GM19240 (cell line): ENCODE measurements around the gene GMDS.

Experiments used
- DNase-seq: peaks from one replicate; pipeline ENCODE4 v3.0.0; 2011; ENCODE audit warnings: low spot score; ENCODE audit not compliant: insufficient read length

Gene GMDS

DNA sequence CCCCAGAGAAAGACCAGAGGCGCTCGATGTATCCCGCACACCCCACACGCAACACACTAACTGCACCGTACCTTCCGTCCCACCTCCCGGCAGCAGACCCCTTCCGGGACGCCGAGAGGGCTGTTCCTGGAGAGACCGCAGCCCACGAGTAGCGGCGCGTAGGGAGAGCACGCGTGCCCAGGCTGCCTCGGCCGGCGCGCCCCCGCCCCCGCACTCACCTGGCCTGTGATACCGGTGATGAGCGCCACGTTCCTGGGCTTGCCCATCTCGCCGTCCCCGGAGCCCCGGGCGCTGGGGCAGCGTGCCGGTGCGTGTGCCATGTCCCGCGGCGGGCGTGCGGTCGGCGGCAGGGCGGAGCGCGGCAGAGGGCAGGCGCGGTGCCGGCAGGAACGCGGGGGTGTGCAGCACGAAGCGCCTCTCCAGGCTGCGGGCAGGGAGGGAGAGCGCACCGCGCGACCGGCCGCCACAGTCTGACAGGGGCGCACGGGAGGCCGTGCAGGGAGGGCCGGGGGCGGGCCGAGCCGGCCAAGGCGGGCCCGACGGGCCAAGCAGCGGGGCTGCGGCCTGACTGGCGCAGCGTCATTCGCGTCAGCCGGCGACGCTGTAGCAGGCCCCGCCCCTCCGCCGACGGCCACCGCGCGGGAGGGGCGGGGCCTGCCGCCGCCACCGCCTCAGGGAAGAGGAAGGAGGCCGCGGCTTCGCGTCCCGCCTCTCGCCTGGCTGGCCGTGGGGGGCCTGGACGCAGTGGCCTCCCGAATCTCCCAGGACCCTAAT lies at the start of gene GMDS:
TSS of gene GMDS (minus strand) at position 503 of the 774 bp plus-strand sequence.
- DNase-seq: peak; percentile 86

- no peak for DNase-seq
Measured at GRCh38 chr6:2285510-2285909, 40.1 kb upstream of the GMDS start.

DNA sequence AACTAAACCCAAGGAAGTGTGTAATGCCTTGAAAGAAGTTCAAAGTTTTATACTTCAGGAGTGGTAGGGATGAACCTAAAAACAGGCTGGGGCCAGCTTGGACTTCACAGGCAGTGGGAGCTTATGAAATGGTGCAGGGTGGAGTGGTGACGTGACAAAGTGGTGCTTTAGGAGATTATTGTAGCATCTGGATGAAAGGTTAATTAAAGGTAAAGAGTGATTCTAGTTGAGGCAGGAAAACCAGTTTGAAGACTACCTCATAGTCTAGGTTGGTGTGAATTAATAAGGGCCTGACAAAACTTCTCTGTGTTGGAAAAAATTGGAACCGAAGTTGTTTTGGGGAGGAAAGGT lies 30.5 kb upstream of the GMDS start:
- DNase-seq: no peak

GRCh38 chr6:2274981-2275891 lies 29.8 kb upstream of the GMDS start:
- DNase-seq: no peak

DNA sequence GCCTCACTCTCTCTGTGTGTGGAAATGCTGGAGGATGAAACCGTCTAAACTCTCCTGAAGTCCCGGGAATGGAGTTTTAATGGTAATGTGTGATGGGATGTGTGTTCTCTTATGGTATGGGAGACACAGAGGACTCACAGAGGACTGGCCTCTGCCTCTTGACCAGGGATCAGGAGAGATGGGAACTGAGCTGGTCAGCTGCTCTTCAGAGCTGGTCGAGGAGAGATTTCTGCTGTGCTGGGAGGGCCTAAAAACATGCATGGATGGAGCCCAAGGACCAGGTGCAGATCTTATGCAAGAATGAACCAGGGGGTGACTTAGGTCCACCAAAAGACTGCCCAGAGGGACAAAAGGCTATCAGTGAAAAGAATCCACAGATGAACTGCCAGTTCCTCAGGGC lies 27.3 kb upstream of the GMDS start:
- no peak for DNase-seq

- no peak for DNase-seq
Measured at GRCh38 chr6:2270054-2270453, 24.6 kb upstream of the GMDS start.

DNA sequence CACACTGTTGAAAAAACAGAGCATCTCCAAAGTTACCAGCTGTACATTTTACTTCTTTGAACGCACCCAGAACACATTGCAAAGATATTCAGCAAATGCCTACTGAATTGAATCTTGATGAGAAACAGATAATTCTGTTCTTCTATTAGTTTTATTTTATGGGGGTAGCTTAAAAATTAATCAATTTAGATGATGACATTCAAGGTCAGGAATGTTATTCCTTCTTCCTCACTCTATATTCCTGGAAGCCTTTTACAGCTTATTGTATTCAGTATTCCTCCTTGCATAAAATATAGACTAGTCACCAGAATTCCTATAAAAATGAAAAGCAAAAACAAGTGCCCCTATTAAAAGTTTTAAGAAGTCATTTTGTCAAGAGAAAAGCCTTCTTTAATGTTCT lies 21.4 kb upstream of the GMDS start:
- DNase-seq: no peak

DNA sequence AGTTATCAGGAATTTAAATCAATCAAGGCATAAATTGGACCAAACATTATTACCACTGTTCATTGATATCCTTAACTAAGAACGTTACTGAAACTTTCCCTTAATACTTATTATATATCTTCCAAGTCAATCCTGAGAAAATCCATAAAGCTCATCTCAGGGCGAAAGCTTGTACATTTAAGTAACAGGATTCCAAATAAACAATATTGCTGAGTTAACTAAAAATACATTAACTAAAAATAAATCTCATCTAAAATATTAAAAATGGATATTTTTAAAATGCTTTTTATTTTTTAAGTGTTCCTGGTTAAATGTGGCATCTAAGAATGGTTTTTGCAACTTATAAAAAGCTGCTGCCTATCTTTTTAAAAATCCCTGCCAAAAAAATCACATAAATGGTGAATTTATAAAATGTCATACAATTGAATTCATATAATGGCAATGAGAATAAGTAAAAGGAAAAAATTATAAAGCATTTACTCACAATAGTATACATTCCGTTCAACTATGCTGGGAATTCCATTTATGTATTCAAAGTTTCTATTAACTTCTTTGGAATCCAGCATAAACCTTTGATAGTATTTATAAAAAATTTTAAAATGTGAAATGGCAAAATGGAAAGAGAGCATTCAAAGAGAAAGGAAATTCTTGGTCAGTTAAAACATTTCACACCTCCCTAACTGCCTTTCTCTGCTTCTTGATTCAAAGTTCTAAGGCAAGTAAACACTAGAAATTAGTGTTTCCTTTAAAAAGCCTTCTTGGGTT lies 20.8 kb upstream of the GMDS start:
- no peak for DNase-seq

- no peak for DNase-seq
Measured at GRCh38 chr6:2264932-2265331, 19.5 kb upstream of the GMDS start.

- DNase-seq: no peak
Measured at GRCh38 chr6:2263896-2264295, 18.5 kb upstream of the GMDS start.

DNA sequence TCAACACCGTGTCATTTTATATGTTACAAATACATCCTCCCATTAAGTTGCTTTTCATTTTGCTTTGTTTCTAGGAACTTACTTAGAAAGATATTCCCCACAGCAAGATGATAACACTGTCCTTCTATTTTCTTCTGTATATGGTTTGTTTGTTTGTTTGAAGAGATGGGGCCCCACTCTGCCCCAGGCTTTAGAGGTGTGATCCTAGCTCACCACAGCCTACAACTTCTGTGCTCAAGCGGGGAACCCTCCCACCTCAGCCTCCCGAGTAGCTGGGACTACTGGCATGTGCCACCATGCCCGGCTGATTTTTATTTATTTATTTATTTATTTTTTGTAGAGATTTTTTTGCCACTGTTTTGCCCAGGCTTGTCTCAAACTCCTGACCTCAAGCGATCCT lies 14.2 kb upstream of the GMDS start:
- no peak for DNase-seq

DNA sequence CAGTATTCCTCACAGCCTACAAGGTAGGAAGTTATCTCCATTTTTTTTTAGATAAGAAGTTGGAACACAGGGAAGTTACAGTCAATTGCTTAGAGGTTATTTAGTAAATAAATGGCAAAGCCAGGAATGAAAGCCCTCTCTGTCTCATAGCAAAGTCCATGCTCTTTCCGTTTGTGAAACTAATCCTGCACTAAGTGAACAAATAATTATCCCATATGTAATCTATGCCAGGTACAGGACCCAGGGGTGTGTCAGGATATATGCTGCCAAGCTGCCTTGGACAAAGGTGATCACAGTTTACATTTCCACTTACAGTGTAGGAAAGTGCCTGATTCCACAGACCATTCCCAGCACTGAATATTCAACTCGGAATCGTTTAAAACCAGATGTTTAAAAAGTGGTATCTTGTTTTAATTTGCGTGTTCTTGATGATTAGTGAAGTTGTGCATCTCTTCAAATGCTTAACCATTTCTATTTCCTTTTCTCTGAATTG lies 13.6 kb upstream of the GMDS start:
- DNase-seq: no peak

GRCh38 chr6:2258112-2258511 lies 12.7 kb upstream of the GMDS start:
- no peak for DNase-seq

DNA sequence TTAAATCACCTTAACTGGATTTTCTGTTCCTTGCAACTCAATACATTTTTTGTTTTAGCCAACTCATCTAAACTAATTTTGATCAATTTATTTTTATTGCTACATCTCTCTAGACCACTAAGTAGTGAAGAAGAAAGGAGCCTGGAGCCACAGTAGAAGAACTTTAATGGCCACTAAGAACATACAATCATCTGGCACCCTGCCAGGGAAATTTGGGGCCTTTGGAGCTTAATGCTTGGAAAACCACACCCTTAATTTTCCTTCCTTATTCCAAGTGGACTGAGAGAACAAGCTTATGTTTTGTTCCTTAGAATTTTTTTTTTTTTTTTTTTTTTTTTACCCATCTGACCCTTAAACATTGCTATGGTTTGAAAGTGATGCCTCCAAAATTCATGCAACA lies 12.0 kb upstream of the GMDS start:
- no peak for DNase-seq

DNA sequence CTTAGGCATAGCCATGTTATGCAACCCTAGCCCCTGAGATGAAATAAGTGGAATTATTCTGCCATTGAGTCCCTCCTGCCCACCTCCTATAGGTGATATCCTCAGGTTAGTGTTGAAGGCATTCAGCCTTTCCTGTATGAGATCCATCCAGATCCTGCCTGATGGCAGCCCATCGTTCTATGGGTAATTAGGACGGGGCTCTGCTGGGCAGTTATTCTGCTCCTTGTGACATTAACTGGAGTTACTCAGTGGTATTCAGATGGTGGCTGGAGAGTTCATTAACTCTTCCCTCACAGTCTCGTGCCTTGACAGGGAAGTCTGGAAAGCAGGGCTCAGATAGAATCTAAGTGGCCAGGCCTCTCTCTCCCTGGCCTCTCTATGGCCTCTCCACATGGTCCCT lies 9.3 kb upstream of the GMDS start:
- no peak for DNase-seq

DNA sequence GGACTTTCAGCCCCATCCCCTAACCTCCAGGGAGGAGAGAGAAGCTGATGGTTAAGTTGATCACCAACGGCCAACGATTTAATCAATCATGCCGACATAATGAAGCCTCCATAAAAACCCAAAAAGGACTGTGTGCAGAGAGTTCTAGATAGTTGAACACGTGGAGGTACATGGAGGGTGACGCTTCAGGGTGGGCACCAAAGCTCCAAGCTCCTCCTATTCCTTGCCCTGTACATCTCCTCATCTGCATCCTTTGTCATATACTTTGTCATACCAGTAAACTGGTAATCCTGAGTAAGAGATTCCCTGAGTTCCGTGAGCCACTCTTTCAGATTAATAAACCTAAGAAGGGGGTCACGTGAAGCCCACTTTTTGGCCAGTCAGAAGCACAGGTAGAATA lies 3.7 kb upstream of the GMDS start:
- no peak for DNase-seq

GRCh38 chr6:2247664-2248063 lies 2.3 kb upstream of the GMDS start:
- DNase-seq: no peak

DNA sequence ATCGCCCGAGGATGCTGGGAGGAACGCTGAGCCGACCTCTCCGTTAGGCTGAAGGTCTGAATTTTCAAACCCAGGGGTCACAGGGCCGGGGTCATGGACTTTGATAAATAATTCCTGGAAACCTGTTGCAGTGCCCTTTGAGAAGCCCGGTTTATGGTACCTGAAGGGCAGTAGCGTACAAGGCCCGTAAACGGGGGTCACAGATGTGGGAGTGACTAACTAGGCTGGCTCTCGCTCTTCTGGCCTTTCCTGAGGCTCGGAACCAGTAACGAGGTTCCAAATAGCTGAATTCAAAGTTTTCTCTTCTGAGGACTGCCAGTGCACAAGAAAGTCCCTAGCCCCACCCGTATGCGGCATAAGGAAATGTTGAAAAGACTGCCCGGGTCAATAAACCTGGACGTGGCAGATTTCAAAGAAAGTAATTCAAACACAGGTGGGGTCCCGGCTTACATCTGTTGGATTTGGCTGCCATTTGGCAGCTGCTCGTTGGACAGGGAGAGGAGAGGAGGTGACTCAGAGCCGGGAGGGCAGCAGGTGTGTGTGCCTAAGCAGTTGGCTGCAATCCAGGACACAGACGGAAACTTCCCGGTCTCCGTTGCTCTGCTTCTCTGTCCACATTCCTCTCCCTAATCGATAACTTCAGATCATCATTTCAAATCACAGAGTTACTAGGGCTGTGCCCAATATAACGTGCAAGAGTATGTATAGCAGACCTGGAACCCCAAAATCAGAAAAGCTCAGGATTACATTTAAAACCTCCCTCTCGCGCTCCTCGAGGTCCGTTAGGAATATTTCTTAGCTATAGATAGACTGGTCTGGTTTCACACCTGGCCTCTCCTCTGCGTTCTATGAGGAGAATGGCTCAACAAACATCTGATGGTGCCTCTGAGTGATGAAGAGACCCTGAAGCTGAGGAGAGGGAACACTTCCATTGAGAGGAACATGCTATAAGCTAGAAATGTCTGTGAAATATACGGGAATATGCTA lies 765 bp upstream of the GMDS start:
- peak; percentile 23 for DNase-seq

GRCh38 chr6:2244261-2245102 lies 923 bp downstream of the GMDS start:
- no peak for DNase-seq

DNA sequence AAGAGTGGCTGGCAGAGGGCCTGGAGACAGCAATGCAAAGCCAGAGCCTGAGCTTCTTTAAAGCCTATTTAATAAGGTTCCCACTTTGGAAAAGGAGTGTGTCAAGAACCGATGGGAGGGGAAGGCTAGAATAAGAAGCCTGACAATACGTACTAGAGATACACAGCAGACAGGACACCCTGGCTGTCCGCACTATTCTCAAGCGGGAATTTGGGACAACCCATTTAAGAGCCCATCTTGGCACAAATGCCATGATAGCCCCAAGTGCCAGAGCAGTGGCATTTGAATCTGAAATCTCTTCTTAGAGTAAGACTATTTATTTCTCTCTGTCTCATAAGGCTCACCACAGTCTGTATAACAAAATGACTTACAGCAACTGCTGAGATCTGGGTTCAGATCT lies 3.1 kb downstream of the GMDS start:
- no peak for DNase-seq
